Epithelial cell of proximal tubule (primary cell): ENCODE data around the gene TBL1XR1. TPM values are rescaled to one million over a fixed set of nuclear protein-coding genes. Genes with fewer than 3 reads are reported as not detected.

Source experiments
- DNase-seq: peaks from one replicate; pipeline ENCODE4 v3.0.0-alpha.2; 2011; ENCODE audit warnings: low read depth
- H3K4me3 ChIP-seq: 2 replicates; pipeline ENCODE4 v1.5.1; 2011; ENCODE audit warnings: low read depth, mild to moderate bottlenecking, low read length
- total RNA-seq: library from RNA; depleted of rRNA; stranded (reverse); fragments of >200 nt; gene quantifications from 2 replicates; pipeline ENCODE4 v1.2.3, GENCODE V29; 2015
- TF ChIP-seq, protein P1 (sequence below): conservative IDR thresholded peaks from 2 replicates; pipeline ENCODE4 v1.5.1; 2012; ENCODE audit warnings: low read depth, mild to moderate bottlenecking, low read length

TBL1XR1 gene
- total RNA-seq, result 61.2 and 68.3 TPM in 2 replicates

DNA sequence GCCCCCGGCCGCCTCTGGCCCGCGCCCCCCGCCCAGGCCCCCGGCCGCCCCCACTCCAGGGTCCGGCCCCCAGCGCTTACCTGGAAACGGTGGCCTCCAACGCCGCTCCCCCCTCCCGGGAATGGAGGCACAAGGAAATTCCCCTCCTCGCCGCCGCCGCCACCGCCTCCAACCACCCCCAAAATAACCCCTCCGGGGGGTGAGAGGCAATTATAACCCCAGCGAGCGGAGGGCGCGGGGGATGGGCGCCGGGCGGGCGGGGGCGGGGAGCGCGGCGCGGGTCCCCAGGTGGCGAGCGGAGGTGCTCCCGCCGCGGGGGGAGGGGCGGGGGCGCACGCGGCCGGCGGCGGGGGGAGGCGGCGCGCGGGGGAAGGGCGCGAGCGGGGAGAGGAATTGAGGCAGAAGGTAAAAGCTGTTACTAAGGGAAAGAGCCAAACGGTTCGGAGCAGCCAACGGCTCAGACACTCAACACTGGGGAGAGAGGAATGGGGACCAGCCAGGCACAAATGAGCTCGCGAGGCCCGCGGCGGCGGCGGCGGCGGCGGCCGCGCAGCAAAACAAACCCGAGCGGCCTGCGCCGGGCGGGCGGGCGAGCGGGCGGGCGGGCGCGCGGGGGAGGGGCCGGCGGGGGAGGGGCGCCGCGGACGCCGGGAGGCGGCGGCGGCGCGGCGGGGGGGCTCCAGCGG is at the start of gene TBL1XR1:
Gene TBL1XR1, minus strand, starts transcription at position 442 of the 686 bp plus-strand sequence. CDS start 132,505 bp downstream, outside the sequence.
- TF ChIP-seq, protein P1, sequence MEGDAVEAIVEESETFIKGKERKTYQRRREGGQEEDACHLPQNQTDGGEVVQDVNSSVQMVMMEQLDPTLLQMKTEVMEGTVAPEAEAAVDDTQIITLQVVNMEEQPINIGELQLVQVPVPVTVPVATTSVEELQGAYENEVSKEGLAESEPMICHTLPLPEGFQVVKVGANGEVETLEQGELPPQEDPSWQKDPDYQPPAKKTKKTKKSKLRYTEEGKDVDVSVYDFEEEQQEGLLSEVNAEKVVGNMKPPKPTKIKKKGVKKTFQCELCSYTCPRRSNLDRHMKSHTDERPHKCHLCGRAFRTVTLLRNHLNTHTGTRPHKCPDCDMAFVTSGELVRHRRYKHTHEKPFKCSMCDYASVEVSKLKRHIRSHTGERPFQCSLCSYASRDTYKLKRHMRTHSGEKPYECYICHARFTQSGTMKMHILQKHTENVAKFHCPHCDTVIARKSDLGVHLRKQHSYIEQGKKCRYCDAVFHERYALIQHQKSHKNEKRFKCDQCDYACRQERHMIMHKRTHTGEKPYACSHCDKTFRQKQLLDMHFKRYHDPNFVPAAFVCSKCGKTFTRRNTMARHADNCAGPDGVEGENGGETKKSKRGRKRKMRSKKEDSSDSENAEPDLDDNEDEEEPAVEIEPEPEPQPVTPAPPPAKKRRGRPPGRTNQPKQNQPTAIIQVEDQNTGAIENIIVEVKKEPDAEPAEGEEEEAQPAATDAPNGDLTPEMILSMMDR, result no peak
- peak within 1 kb of the TSS; percentile 94 for H3K4me3 ChIP-seq
- peak; percentile 50 for DNase-seq

DNA sequence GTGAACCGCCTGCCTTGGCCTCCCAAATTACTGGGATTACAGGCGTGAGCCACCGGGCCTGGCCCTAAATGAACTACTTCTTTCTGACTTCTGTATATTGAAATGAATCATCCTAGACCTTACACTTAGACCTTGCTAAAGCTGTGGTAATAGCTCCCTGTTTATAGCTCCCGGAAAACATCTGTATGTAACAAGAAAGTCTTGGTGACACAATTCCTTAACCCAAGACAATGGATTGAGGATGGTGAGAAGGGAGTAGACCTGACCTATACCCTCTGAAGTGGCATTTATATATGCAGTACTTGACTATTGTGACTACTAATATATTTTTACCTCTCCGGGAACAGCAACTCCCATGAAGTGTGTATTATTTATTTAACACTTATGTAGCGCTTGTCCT is 48.0 kb upstream of the TBL1XR1 start:
- TF ChIP-seq, protein P1, result no peak
- DNase-seq, result no peak

DNA sequence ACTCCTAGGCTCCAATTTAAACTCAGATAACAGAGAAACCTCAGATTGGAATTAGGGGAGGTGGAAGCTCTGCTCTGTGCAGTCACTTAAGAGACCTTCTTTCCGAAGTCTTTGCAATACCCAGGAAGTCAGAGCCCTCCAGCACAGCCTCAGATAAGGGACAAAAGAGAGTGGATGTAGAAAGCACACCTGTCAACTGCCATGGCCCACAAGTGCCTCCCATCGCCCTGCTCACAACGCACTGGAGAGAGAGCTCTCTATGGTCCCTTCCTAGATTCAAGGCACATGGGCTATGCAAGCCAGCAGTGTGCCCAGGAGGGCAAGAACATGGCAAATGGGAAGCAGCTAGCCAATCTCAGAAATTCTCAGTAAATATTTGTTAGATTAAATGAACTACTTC is 47.3 kb upstream of the TBL1XR1 start:
- H3K4me3 ChIP-seq, result no peak overlapping the region
- no peak for DNase-seq
- TF ChIP-seq, protein P1, result no peak

More for the DNA sequence above, 48.0 kb upstream of the TBL1XR1 start:
- H3K4me3 ChIP-seq, result no peak overlapping the region

DNA sequence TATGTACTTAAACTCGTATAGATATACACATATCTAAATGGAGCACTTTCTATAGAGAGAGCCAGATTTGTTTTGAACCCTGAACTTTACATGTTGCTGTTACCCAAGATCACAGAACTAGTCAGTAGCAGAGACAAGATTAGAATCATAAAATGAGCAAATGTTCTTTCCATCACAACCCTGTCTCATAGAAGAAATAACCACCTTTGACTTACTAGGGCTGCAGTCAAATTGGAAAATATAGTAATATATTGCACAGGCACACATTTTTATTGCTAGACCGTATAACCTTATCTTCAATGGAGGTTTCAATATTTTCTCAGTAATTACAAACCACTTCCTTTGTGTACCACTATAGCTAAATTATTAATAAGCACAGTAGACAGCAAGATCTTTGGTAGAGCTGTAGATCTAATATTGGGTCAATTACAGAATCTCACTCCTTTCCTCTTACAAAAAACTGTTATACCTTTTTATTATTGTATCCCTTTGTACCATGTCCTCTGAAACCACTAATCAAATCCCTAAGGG is 41.5 kb upstream of the TBL1XR1 start:
- DNase-seq, result no peak
- no peak overlapping the region for H3K4me3 ChIP-seq
- TF ChIP-seq, protein P1, result no peak

DNA sequence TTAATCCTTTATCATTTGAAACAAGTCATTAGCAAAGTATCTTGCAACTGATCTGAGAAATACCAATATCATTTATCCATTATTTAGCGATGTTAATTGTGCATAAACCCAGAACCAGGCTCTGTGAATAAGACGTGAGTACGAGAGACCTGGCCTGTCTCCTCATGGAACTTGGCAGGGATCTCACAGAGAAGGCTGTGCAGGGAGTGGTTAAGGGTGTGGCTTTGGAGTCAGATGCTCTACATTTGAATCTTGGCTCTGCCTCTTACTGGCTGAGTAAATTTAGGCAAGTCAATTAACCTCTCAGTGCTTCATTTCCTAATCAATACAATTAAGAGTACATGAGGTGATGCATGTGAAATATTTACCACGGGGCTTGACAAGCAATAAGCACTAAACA is 39.9 kb upstream of the TBL1XR1 start:
- no peak overlapping the region for H3K4me3 ChIP-seq
- TF ChIP-seq, protein P1, result no peak
- no peak for DNase-seq

DNA sequence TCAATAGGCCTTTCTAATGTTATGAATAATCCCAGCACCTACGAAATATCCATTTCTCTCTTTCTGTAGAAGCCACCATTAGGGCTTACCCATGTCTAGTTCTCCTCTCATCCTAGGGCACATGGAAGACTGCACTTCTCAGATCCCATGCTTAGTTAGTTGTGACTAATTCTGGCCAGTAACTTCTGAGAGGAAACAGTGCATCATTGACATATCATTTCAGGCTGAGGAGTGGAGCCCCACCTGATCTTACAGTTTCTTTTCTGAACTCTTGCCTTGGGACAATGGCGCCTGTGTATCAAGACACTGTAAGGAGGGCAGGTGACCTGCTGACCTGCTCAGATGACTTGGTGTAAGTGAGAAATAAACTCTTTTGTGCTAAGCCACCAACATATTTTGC is 39.4 kb upstream of the TBL1XR1 start:
- H3K4me3 ChIP-seq, result no peak overlapping the region
- TF ChIP-seq, protein P1, result no peak
- DNase-seq, result no peak

DNA sequence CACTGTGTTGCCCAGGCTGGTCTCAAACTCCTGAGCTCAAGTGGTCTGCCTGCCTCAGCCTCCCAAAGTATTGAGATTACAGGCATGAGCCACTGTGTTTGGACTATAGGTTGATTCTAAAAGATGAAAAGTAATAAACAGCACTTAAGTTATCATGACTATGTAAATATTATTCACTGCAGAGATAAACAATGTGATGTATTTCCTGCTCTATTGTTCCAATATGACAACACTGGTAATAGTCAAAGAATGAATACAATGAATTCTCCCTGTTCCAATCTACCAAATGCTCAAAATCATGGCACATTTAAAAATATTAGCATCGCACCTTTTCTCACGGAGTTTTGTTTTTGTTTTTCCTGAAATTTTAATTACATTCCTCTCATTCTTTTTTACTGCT is 36.8 kb upstream of the TBL1XR1 start:
- DNase-seq, result no peak
- TF ChIP-seq, protein P1, result no peak

More for the DNA sequence above, 36.8 kb upstream of the TBL1XR1 start:
- no peak overlapping the region for H3K4me3 ChIP-seq
